IPS-NIHi11 (cell line): ENCODE data around the gene ANKHD1.
"Not testable (repeated sequence)": the region's sequence is repeated elsewhere in the genome, so short reads cannot be mapped to it uniquely, and the experiment has no call there.

ENCODE experiments used
- DNase-seq: peaks from one replicate; pipeline ENCODE4 v3.0.0; 2012; ENCODE audit warnings: mixed read lengths, low spot score

The ANKHD1 gene

DNA sequence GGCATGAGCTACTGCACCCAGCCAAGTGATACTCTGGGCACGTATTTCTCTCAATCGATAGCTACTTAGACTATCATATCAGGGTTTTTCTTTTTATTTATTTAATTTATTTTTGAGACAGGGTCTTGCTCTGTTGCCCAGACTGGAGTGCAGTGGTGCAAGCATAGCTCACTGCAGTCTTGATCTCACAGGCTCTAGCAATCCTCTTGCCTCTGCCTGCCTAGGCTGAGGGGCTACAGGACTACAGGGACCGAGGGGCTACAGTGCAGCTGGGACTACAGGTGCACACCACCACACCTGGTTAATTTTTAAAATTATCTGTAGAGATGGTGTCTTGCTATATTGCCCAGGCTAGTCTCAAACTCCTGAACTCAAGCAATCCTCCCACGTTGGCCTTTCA is 20.3 kb upstream of the ANKHD1 start:
- no peak for DNase-seq

DNA sequence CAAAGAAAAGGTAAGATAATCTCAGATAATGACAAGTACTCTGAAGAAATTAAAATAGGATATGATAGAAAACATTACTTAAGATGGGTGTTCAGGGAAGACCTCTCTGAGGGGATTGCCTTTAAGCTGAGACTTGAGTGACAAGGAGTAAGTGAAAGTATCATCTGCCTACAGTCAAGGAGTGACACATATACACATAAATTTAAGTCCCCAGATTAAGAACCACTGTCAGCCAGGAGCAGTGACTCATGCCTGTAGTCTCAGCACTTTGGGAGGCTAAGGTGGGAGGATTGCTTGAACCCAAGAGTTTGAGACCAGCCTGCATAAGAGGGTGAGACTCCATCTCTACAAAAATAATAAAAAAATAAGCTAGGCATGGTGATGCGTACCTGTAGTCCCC is 19.7 kb upstream of the ANKHD1 start:
- no peak for DNase-seq

DNA sequence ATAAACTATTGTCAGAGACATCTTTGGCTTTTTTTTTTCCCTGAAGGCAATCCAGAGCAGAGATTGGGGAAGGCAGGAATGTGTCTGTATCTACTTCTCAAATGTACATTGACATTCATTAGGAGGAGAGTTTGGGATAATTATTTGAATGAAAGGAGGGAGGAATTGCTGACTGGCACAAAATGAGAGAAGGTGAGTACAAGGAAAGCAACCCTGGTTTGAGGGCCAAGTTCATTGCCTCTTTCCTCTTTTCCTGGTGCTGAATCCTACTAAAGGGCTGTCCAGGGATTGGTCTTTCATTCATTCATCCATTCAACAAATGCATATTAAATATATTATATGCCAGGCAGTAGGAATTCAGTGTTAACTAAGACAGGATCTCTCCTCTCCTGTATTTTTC is 18.8 kb upstream of the ANKHD1 start:
- DNase-seq, result no peak

DNA sequence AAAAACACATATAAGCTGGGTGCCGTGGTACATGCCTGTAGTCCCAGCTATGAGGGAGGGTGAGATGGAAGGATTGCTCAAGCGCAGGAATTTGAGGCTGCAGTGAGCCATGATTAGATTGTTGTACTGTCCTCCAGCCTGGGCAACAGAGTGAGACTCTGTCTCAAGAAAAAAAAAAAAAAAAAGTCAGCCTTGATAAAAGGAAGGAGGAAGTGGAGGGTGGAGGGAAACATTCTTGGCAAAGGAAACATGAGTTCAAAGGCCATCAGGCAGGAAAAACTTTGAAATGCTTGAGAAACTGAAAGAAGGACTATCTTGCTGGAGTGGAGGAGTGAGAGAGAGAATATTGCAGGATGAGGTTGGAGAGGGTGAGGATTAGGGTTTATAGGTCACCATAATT is 18.3 kb upstream of the ANKHD1 start:
- DNase-seq, result no peak

DNA sequence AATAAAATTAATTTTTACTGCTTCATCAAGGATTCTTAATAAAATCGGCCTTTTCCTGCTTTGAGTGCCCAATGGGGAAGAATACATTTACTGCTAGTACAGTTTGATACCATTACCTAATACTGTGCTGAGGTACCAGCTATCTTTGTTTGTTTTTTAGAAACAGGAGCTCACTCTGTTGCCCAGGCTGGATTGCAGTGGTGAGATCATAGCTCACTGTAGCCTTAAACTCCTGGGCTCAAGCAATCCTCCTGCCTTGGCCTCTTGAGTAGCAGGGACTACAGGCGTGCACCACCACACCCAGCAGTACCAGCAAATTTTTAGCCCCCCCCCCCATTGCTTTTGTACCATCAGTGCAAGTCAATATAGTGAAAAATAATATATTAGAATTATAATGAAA is 13.6 kb upstream of the ANKHD1 start:
- no peak for DNase-seq

DNA sequence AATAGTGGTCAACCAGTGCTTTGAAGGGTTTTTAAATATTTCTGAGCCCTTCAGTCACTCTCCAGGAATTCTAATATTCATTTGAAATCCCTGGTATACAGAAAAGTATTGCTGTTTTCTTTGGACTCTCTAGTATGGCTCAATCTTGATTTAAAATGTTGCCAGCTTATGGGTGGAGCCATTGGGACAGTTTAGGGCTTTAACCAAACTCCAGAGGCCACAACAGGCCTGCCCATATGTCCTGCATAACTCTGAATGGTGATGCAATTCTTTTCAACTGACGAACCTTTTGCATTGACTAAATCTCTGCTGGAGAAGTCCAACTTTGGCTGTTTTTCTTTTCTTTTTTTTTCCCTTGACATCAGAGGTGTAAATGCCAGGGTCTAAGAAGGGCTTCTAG is 10.3 kb upstream of the ANKHD1 start:
- DNase-seq, result no peak

DNA sequence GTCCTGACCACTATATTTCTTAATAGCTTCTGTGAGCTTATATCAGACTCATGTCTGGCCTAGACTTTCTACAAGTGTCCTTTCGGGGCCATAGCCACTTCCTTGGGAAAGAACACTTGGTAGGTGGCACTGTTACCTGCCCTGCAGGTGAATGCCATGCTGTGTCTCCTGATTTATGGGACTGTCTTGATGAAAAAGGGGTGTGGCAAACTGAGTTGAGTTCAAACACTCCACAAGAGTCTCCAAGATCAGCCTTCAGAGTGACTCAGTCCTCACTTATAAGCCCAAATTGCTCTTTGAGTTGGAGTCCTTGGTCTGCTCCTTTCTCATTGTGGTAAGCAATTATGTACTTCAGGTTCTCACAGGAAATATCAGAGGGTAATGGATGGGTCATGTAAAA is 9.9 kb upstream of the ANKHD1 start:
- DNase-seq, result no peak

DNA sequence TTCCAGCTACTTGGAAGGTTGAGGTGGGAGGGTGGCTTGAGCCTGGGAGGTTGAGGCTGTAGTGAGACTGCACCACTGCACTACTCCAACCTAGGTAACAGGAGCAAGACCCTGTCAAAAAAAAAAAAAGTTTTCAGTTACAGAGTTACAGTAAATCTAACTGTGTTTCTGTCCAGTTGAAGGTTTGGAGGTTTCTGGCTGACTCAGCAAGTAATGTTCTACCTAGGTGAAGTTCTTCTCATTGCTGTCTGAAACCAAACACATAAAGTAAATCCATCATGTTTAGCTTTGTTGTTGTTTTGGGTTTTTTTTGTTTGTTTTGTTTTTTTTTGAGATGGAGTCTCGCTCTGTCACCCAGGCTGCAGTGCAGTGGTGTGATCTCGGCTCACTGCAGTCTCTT is 7.9 kb upstream of the ANKHD1 start:
- DNase-seq, result no peak

DNA sequence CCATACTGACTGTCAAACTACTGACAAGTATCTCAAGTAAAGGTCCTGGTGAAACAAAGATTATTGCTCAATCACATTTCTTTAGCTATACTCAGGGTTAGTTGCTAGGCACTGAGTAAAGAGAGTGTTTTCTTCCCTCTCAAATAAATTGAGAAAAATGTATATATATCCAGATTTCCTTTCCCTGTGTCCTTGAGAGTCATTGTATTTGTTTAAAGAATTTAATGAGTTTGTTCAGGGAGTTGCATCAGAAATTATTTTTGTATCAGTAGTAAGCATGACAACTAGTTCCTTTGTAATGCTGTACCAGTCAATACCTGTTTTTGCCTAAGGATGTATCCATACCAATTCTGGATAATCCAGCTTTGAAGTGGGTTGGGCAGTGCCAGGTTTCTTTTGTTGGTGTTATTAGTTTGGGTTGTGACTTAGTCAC is 3.2 kb upstream of the ANKHD1 start:
- DNase-seq, result no peak

DNA sequence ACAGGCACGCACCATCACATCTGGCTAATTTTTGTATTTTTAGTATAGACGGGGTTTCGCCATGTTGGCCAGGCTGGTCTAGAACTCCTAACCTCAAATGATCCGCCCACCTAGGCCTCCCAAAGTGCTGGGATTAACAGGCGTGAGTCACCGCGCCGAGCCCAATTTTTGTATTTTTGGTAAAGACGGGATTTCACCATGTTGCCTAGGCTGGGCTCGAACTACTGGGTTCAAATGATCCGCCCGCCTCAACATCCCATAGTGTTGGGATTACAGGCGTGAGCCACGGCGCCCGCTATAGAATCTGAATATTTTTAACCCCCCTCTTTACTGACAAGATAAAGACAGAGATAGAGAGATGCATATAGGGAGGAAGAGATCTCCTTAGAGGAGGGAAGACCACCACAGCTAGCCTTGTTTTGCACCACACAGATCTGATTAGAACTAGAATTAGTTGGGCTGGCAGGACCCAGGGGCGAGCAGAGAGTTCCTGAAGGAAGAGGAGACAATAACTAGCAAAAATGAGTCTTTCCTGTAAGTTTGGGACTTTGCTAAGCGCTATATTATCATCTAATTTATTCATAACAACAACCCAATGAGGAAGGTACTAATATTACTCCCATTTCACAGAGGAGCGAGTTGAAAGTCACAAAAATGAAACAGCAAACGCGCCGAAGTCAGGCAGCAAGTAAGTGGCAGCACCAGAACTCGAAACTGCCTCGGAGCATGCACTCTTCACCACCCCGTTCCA is 1.5 kb upstream of the ANKHD1 start:
- no peak for DNase-seq

DNA sequence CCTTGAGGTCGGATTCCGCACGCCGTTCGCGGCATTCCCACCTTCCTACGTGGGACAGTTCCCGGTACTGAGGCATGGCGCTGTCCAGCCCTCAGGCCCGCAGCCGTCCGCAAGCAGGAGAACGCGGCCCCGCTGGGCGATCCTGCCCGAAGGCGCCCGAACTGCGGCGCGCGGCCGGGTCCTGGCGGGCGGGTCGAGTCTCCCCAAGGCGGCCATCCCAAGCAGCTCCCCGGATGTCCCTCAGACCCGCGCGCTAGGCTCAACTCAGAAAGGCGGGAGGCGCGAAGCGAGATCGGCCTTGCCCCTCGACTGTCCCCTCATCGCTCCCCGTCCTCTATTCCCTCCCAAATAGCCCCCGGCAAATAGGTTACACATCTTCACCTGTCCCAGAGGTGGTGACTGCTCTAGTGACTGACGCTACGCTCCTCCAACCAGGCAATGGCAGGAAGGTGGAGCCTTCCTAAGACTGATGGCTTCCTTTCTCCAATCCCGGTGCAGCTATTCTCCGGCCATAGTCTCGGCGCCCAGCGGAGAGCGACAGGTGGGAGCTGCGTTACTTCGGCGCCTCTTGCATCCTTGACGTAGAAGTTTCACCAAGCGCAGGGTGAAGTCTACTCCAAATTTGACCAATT is 787 bp upstream of the ANKHD1 start:
- peak; percentile 89 for DNase-seq

DNA sequence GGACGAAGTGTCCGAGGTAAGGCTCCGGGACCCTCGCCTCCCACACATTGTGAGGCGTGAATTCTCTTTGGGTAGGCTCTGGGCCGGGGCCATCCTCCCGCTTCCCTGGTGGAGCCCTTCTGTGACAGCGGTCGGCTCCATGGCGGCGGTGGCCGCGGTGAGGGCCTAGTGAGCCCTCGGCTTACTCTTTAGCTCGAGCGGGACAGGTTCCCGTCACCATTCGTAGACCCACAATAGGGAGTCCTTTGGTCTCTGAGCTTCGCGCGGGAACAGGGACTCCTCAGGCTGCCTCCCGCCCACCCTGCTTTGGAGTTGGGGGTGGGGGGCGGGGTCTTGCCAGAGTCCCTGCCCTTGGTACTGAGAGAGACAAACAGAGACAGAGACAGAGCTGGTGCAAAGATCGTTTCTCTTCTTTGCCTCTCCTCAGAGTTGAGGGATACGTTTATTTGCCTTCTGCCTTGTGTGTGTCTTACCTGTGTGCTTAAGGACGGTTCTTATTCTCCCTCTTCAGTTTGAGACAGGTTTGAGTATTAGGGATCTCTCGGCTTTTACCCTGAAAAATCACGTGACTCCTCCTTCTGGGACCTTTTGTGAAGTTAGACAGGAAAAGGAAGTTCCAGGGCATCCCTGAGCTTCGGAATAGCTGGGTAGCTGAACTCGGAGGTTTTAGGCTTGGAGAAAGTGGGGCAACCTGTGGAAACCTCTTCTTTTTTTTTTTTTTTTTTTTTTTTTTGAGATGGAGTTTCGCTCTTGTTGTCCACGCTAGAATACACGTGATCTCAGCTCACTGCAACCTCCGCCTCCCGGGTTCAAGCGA is 833 bp downstream of the ANKHD1 start:
- peak; percentile 51 for DNase-seq

DNA sequence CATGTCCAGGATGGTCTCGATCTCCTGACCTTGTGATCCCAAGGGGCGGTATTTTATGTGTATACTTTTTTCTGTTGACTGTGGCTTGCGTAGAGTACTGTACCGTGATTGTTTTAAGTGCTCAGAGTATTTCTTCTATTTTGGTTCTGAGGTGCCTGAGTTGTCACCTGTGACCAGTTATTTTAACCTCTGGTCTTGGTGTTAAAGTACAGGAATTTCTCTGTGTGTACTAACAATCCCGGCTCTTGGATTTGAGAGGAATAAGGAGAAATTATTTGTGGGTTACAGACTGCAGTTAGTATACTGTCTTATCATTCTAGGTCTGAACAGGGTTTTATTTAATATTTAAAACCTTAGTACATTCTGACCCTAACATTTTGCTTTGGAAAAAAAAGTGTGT is 2.0 kb downstream of the ANKHD1 start:
- DNase-seq, result no peak

DNA sequence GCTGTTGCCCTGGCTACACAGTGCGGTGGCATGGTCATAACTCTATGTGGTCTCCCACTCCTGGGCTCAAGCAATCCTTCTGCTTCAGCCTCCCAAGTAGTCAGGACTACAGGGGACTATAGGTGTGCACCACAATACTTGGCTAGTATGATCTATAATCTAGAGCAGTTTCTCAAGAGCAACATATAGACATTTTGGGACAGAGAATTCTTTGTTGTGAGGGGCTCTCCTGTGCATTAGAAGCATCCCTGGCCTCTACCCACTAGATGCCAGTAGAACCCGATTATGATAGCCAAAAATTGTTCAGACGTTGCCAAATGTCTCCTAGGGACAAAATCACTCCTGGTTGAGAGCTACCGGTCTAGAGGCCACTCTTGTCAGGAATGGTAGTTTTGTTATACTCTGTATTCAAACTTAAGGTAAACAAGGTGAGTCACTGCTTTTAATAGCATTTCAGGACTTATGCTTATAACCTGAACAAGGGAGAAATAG is 7.2 kb downstream of the ANKHD1 start:
- DNase-seq, result no peak

DNA sequence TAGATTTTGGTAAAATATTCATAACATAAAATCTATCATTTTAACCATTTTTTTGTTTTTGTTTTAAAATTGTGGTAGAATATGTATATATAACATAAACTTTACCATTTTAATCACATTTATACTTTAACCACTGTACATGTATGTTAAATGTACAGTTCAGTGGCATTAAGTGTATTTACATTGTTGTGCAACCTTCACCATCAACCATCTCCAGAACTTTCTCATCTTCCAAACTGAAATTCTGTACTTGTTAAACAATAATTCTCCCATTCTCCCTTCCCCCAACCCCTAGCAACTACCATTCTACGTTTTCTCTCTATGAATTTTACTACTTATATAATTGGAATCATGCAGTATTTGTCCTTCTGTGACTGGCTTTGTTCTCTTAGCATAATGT is 11.6 kb downstream of the ANKHD1 start:
- DNase-seq, result no peak

DNA sequence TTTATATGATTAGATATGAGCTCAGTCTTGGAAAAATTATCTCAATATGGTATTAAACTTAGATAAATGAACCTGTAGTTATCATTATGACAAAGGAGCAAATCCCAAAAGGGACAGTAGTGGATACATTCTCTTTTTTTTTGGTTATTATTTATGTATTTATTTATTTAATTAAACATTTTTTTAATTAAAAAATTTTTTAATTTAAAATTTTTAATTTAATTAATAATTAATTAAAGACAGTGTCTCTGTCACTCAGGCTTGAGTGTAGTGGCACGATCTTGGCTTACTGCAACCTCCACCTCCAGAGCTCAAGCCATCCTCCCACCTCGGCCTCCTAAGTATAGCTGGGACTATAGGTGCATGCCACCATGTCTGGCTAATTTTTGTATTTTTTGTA is 15.6 kb downstream of the ANKHD1 start:
- DNase-seq, result no peak

DNA sequence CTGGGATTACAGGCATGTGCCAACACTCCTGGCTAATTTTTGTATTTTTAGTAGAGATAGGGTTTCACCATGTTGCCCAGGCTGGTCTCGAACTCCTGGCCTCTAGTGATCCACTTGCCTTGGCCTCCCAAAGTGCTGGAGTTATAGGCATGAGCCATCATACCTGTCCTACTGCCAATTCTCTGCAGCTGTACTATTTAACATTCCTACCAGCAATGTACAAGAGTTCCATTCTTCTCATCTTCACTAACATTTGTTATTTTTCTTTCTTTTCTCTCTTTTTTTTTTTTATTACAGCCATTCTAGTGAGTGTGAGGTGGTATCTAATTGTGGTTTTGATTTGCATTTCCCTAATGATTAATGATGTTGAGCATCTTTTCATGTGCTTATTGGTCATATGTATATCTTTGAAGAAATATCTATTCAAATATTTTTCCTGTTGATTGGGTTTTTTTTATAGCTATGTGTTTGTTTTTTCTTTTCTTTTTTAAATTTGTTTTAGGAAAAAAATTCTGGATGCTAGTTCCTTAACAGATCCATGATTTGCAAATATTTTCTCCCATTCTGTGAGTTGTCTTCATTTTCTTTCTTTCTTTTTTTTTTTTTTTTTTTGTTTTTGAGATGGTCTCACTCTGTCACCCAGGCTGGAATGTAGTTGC is 17.4 kb downstream of the ANKHD1 start:
- no peak for DNase-seq

DNA sequence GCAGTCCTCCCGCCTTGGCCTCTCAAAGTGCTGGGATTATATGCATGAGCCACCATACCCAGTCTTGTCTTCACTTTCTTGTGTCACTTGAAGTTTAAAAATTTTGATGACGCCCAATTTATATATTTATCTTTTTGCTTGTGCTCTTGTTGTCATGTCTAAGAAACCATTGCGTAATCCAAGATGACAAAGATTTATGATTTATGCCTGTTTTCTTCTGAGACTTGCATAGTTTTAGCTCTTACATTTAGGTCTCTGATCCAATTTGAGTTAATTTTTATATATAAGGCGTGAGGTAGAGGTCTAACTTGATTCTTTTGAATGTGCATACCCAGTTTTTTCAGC is 18.6 kb downstream of the ANKHD1 start:
- DNase-seq, result no peak

DNA sequence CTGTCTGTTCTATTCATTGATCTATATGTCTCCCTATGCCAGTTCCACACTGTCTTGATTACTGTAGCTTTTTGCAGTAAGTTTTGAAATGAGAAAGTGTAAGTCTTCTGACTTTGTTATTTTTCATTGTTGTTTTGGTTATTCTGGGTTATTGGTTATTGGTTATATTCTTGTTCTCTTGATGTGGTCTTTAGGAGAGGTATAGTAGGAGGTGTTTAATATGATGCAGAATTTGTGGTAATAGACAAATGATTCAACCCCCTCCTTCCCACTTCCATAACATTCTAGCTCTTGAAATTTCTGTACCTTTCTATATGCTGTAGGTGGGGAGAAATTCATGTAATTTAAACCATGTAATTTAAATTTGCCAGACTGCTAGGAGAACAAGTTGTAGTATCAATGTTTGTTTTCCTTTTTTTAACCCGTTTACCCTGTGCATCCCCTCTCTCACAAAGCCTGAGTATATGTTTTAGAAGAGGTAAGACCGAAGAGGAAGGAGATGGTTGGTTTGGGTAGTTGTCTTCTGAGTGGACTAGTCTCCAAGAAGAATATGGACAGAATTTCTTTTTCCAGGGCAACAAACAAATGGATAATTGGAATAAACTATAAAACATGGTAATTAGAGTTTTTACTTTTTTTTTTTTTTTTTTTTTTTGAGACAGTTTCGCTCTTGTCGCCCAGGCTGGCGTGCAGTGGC is 19.2 kb downstream of the ANKHD1 start:
- DNase-seq, result no peak

DNA sequence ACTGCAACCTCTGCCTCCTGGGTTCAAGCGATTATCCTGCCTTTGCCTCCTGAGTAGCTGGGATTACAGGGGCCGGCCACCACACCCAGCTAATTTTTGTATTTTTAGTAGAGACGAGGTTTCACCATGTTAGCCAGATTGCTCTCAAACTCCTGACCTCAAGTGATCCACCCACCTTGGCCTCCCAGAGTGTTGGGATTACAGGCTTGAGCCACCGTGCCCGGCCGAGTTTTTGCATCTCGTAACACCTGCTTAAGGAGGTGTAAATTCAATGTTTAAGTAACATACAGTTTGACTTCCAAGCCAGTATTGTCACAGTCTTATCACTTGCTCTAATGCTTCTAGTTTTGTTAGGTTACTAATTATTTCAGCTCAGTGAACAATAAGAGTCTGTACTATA is 19.7 kb downstream of the ANKHD1 start:
- not testable (repeated sequence) for DNase-seq

DNA sequence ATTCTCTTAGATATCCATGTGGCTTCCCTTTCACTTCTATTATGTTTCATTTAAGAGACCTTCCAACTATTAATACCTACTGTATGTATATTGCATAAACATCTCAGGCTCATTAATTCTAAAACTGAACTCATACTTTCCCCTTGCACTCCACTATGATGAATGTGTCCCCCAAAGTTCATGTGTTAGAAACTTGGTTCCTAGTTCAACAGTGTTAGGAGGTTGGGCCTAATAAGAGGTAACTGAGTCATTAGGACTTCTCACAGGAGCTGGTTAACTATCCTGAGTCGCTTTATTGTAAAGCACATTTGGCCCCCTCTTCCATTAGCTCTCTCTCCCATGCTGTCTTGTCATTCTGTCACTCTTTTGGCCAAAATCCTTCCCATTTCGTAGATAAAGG is 22.0 kb downstream of the ANKHD1 start:
- DNase-seq, result no peak

DNA sequence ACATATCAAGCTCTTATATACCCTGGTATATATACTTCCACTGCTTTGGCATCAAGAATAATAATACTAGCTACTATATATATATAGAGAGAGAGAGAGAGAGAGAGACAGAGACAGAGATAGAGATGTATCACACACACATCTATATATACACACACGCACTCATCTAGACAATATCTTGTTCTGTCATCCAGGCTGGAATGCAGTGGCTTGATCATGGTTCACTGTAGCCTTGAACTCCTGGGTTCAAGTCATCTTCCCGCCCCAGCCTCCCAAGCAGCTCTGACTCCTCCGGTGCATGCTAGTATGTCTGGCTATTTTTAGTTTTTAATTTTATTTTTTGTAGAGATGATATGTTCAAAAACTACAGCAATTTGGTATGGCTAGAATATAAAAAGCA is 22.5 kb downstream of the ANKHD1 start:
- no peak for DNase-seq
